HCT116 (cell line): ENCODE data around the gene FBXO11. TPM values are rescaled to one million over a fixed set of nuclear protein-coding genes. Genes with fewer than 3 reads are reported as not detected.

Experiments used
- ATAC-seq: fragments of 200-7000 bp; cut with Tn5 transposase; 2 replicates; pipeline ENCODE4 v1.9.1; 2020; ENCODE audit warnings: mild to moderate bottlenecking, moderate library complexity
- BruUV-seq: library from RNA; stranded (reverse); fragments of 400-500 nt; replicated peaks from 2 replicates; lab custom pipeline; 2021; lab: Mats Ljungman, UMichigan
- CTCF ChIA-PET: fragments of 300-600 bp; sonication (Branson Sonifier 250); formaldehyde crosslinking; loops from one replicate; lab custom pipeline; 2021; ENCODE audit warnings: antibody characterized with exemption; lab: Charles Lee
- POLR2A ChIA-PET: fragments of 300-600, 350-600 bp; sonication (Branson Sonifier 250); formaldehyde crosslinking; loops from one replicate; lab custom pipeline; 2021; ENCODE audit warnings: antibody characterized with exemption; lab: Charles Lee
- RAD21 ChIA-PET, 2 experiments: fragments of 300-600 bp; sonication (Branson Sonifier 250); formaldehyde crosslinking; loops; one replicate each; lab custom pipeline; 2023; ENCODE audit warnings: low total read pairs in 2 of 2; ENCODE audit not compliant: uncharacterized antibody in 2 of 2, unreplicated experiment in 2 of 2, low non-redundant PET in 1 of 2; lab: Charles Lee
- DNase-seq: peaks from one replicate; pipeline ENCODE4 v3.0.0-alpha.2; 2010; ENCODE audit warnings: low read depth, low spot score
- H2AFZ ChIP-seq: fragments of 200-600 bp; shearing (Covaris generic), sonication (generic); 2 replicates; pipeline ENCODE4 v1.6.1; 2017; ENCODE audit warnings: low read depth, mixed run types, mixed read lengths, antibody characterized with exemption, low read length; ENCODE audit not compliant: poor library complexity, severe bottlenecking
- H3K27ac ChIP-seq: 2 replicates; pipeline ENCODE4 v1.5.1; 2012; ENCODE audit warnings: low read depth, low read length
- H3K27me3 ChIP-seq: fragments of 200-600 bp; sonication (generic); 2 replicates; pipeline ENCODE4 v1.6.1; 2016; ENCODE audit warnings: mixed run types, low read length, mixed read lengths; ENCODE audit not compliant: insufficient read depth
- H3K36me3 ChIP-seq, 2 experiments: fragments of 200-500 bp in 1 of 2; fragments of 200-600 bp in 1 of 2; sonication (Bioruptor generic) in 1 of 2; sonication (generic) in 1 of 2; 2 replicates each; pipeline versions ENCODE4 v1.5.1 to v1.6.1; 2014 to 2016; ENCODE audit warnings: low read length in 2 of 2, inconsistent platforms in 1 of 2, mixed read lengths in 1 of 2, mixed run types in 1 of 2; ENCODE audit not compliant: insufficient read depth in 2 of 2, control insufficient read depth in 1 of 2
- H3K4me1 ChIP-seq, 2 experiments: fragments of 200-600 bp in 1 of 2; sonication (generic) in 1 of 2; 2 replicates each; pipeline versions ENCODE4 v1.5.1 to v1.6.1; 2012 to 2017; ENCODE audit warnings: low read length in 2 of 2, inconsistent platforms in 1 of 2, mild to moderate bottlenecking in 1 of 2, mixed read lengths in 1 of 2, mixed run types in 1 of 2, moderate library complexity in 1 of 2; ENCODE audit not compliant: insufficient read depth in 2 of 2, control insufficient read depth in 1 of 2
- H3K4me2 ChIP-seq: fragments of 200-600 bp; sonication (generic); 2 replicates; pipeline ENCODE4 v1.6.1; 2017; ENCODE audit warnings: mixed run types, low read length, mixed read lengths
- H3K4me3 ChIP-seq, 2 experiments: fragments of 200-600 bp in 1 of 2; sonication (generic) in 1 of 2; replicated peaks in 1 of 2; 2 replicates each; pipeline ENCODE4 v1.5.1; 2011 to 2016; ENCODE audit warnings: low read length in 2 of 2, control low read depth in 1 of 2, low read depth in 1 of 2, mild to moderate bottlenecking in 1 of 2, mixed read lengths in 1 of 2, mixed run types in 1 of 2
- H3K79me2 ChIP-seq: fragments of 200-600 bp; sonication (generic); 2 replicates; pipeline ENCODE4 v1.6.1; 2017; ENCODE audit warnings: mild to moderate bottlenecking, mixed run types, low read length, moderate library complexity, mixed read lengths; ENCODE audit not compliant: insufficient read depth
- H3K9ac ChIP-seq: fragments of 200-600 bp; sonication (generic); 2 replicates; pipeline ENCODE4 v1.6.1; 2016; ENCODE audit warnings: low read length, mixed read lengths
- H3K9me2 ChIP-seq: fragments of 200-600 bp; sonication (generic), shearing (Covaris generic); 2 replicates; pipeline ENCODE4 v1.6.1; 2017; ENCODE audit warnings: mixed run types, mild to moderate bottlenecking, moderate library complexity; ENCODE audit not compliant: insufficient read depth
- H3K9me3 ChIP-seq, 2 experiments: fragments of 200-500 bp in 1 of 2; fragments of 200-600 bp in 1 of 2; sonication (Bioruptor generic) in 1 of 2; sonication (generic) in 1 of 2; 2 replicates each; pipeline ENCODE4 v1.6.1; 2014 to 2017; ENCODE audit warnings: low read length in 2 of 2, mixed read lengths in 2 of 2, inconsistent platforms in 1 of 2, low read depth in 1 of 2, mild to moderate bottlenecking in 1 of 2, mixed run types in 1 of 2, moderate library complexity in 1 of 2; ENCODE audit not compliant: control insufficient read depth in 1 of 2, insufficient read depth in 1 of 2
- H4K20me1 ChIP-seq: fragments of 200-600 bp; sonication (generic), shearing (Covaris generic); 2 replicates; pipeline ENCODE4 v1.6.1; 2017; ENCODE audit warnings: mixed run types, mild to moderate bottlenecking, moderate library complexity; ENCODE audit not compliant: insufficient read depth
- ATF3 ChIP-seq: IDR thresholded peaks from 2 replicates; pipeline ENCODE4 v1.6.1; 2012
- CBX3 ChIP-seq: IDR thresholded peaks from 2 replicates; pipeline ENCODE4 v1.6.1; 2012; ENCODE audit warnings: low read depth
- EGR1 ChIP-seq: IDR thresholded peaks from 2 replicates; pipeline ENCODE4 v1.6.1; 2012; ENCODE audit warnings: low read depth
- EZH2 ChIP-seq: fragments of 200-600 bp; sonication (generic); IDR thresholded peaks from 2 replicates; pipeline ENCODE4 v1.6.1; 2017; ENCODE audit warnings: antibody characterized with exemption, mixed run types
- FOSL1 ChIP-seq: IDR thresholded peaks from 2 replicates; pipeline ENCODE4 v1.6.1; 2012; ENCODE audit warnings: low read depth
- POLR2A ChIP-seq: IDR thresholded peaks from 2 replicates; pipeline ENCODE4 v1.7.0; 2011; ENCODE audit warnings: borderline replicate concordance; ENCODE audit not compliant: insufficient read depth, insufficient read length; ENCODE audit errors: extremely low read depth
- POLR2AphosphoS5 ChIP-seq: IDR thresholded peaks from 2 replicates; pipeline ENCODE4 v1.6.1; 2011; ENCODE audit warnings: mild to moderate bottlenecking, low read depth, low read length, moderate library complexity
- RAD21 ChIP-seq: IDR thresholded peaks from 2 replicates; pipeline ENCODE4 v1.6.1; 2012; ENCODE audit warnings: low read depth, mild to moderate bottlenecking
- SIN3A ChIP-seq: IDR thresholded peaks from 2 replicates; pipeline ENCODE4 v1.6.1; 2012; ENCODE audit warnings: low read depth
- SRF ChIP-seq: IDR thresholded peaks from 2 replicates; pipeline ENCODE4 v1.6.1; 2012; ENCODE audit warnings: low read depth
- TCF7L2 ChIP-seq: IDR thresholded peaks from 2 replicates; pipeline ENCODE4 v1.7.0; 2011; ENCODE audit warnings: borderline replicate concordance, inconsistent platforms; ENCODE audit not compliant: insufficient read depth, insufficient read length; ENCODE audit errors: extremely low read depth
- YY1 ChIP-seq: IDR thresholded peaks from 2 replicates; pipeline ENCODE4 v1.6.1; 2011; ENCODE audit warnings: low read length, low read depth, moderate library complexity, mild to moderate bottlenecking; ENCODE audit not compliant: insufficient replicate concordance; ENCODE audit errors: extremely low read depth
- ZFX ChIP-seq: fragments of 450-650 bp; IDR thresholded peaks from 2 replicates; pipeline ENCODE4 v1.6.1; 2017
- ZNF274 ChIP-seq: fragments of 200-500 bp; sonication (Bioruptor generic); IDR thresholded peaks from 2 replicates; pipeline ENCODE4 v1.6.1; 2014; ENCODE audit warnings: mild to moderate bottlenecking, low read depth, low read length, inconsistent platforms
- intact Hi-C: fragments of 100-400 bp; cut with micrococcal nuclease; formaldehyde crosslinking; loops from 2 replicates; pipeline ENCODE4 v1.10.0; 2022
- total RNA-seq: library from RNA; stranded (reverse); gene quantifications from one replicate; pipeline ENCODE4 v1.2.1, GENCODE V29; 2021; ENCODE audit not compliant: unreplicated experiment
- TF ChIP-seq, protein P1 (sequence below): IDR thresholded peaks from 2 replicates; pipeline ENCODE4 v1.6.1; 2012; ENCODE audit warnings: low read depth
- TF ChIP-seq, protein P2 (sequence below): IDR thresholded peaks from 2 replicates; pipeline ENCODE4 v1.6.1; 2011; ENCODE audit warnings: mild to moderate bottlenecking, low read length, moderate library complexity; ENCODE audit not compliant: insufficient replicate concordance; ENCODE audit errors: extremely low read depth

The FBXO11 gene
- total RNA-seq, 1 experiment from 2014 or later: 60.2 TPM

DNA sequence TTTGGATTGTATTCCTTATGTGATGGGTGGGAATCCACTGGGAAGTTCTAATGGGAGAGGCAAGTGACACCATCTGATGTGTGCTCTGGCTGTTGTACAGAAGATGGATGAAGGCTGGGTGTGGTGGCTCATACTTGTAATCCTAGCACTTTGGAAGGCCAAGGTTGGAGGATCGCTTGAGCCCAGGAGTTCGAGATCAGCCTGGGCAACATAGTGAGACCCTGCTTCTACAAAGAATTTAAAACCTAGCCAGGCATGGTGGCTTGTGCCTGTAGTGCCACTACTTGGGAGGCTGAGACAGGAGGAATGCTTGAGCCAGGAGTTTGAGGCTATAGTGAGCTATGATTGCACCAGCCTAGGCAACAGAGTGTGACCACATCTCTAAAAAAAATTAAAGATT, 134.0 kb downstream of the FBXO11 start:
- no peak for TF ChIP-seq EGR1
- TF ChIP-seq EZH2: no peak
- no peak for TF ChIP-seq CBX3
- TF ChIP-seq ATF3: no peak
- TF ChIP-seq FOSL1: no peak
- TF ChIP-seq, protein P1, sequence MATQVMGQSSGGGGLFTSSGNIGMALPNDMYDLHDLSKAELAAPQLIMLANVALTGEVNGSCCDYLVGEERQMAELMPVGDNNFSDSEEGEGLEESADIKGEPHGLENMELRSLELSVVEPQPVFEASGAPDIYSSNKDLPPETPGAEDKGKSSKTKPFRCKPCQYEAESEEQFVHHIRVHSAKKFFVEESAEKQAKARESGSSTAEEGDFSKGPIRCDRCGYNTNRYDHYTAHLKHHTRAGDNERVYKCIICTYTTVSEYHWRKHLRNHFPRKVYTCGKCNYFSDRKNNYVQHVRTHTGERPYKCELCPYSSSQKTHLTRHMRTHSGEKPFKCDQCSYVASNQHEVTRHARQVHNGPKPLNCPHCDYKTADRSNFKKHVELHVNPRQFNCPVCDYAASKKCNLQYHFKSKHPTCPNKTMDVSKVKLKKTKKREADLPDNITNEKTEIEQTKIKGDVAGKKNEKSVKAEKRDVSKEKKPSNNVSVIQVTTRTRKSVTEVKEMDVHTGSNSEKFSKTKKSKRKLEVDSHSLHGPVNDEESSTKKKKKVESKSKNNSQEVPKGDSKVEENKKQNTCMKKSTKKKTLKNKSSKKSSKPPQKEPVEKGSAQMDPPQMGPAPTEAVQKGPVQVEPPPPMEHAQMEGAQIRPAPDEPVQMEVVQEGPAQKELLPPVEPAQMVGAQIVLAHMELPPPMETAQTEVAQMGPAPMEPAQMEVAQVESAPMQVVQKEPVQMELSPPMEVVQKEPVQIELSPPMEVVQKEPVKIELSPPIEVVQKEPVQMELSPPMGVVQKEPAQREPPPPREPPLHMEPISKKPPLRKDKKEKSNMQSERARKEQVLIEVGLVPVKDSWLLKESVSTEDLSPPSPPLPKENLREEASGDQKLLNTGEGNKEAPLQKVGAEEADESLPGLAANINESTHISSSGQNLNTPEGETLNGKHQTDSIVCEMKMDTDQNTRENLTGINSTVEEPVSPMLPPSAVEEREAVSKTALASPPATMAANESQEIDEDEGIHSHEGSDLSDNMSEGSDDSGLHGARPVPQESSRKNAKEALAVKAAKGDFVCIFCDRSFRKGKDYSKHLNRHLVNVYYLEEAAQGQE: no peak
- TF ChIP-seq TCF7L2: no peak
- TF ChIP-seq RAD21: no peak
- TF ChIP-seq SIN3A: no peak
- no peak for TF ChIP-seq POLR2A
- TF ChIP-seq, protein P2, sequence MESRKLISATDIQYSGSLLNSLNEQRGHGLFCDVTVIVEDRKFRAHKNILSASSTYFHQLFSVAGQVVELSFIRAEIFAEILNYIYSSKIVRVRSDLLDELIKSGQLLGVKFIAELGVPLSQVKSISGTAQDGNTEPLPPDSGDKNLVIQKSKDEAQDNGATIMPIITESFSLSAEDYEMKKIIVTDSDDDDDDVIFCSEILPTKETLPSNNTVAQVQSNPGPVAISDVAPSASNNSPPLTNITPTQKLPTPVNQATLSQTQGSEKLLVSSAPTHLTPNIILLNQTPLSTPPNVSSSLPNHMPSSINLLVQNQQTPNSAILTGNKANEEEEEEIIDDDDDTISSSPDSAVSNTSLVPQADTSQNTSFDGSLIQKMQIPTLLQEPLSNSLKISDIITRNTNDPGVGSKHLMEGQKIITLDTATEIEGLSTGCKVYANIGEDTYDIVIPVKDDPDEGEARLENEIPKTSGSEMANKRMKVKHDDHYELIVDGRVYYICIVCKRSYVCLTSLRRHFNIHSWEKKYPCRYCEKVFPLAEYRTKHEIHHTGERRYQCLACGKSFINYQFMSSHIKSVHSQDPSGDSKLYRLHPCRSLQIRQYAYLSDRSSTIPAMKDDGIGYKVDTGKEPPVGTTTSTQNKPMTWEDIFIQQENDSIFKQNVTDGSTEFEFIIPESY: no peak
- no peak for TF ChIP-seq ZNF274
- TF ChIP-seq YY1: no peak
- no peak for TF ChIP-seq ZFX
- no peak for TF ChIP-seq SRF
- TF ChIP-seq POLR2AphosphoS5: no peak
- H3K4me2 ChIP-seq: no peak overlapping the region
- H3K4me1 ChIP-seq: peaks cover 3 to 16% of the 10 kb centered on the region in 2 experiments; a peak in 2 of 4 replicates
- H3K9me2 ChIP-seq: no peaks in the 10 kb centered on the region
- no peak for ATAC-seq
- H2AFZ ChIP-seq: no peak overlapping the region
- intact Hi-C loops: no loop called here
- no peaks in the 10 kb centered on the region for H4K20me1 ChIP-seq
- no peak overlapping the region for H3K4me3 ChIP-seq
- H3K9ac ChIP-seq: no peak overlapping the region
- no peaks in the 10 kb centered on the region for H3K79me2 ChIP-seq
- H3K27ac ChIP-seq: no peak overlapping the region
- ChIA-PET POLR2A (no interaction called here), RAD21 (no interaction called here), CTCF (interaction anchor here (1.4 kb wide), 1 partner anchor 437 kb away, joined by 8 read pairs; no protein-coding TSS in a partner anchor)
- peaks cover 0 to 7% of the 10 kb centered on the region in 2 experiments; a peak in 1 of 4 replicates for H3K9me3 ChIP-seq
- H3K27me3 ChIP-seq: no peaks in the 10 kb centered on the region
- no TSS peak for BruUV-seq
- no peak for DNase-seq
- H3K36me3 ChIP-seq: no peaks in the 10 kb centered on the region
